A673 (cell line): ENCODE results near the gene PGRMC1. TPM values are rescaled to one million over a fixed set of nuclear protein-coding genes. Genes with fewer than 3 reads are reported as not detected.

Experiments
- BruUV-seq: library from RNA; stranded (reverse); fragments of 400-500 nt; replicated peaks from 2 replicates; lab custom pipeline; 2021; lab: Mats Ljungman, UMichigan
- CTCF ChIA-PET: fragments of 300-600 bp; sonication (Branson Sonifier 250); formaldehyde crosslinking; loops from one replicate; lab custom pipeline; 2022; ENCODE audit warnings: antibody characterized with exemption; lab: Charles Lee
- POLR2A ChIA-PET: fragments of 300-600 bp; sonication (Branson Sonifier 250); formaldehyde crosslinking; loops from one replicate; lab custom pipeline; 2022; ENCODE audit warnings: antibody characterized with exemption; ENCODE audit not compliant: low non-redundant PET; lab: Charles Lee
- DNase-seq: peaks from one replicate; pipeline ENCODE4 v3.0.0-alpha.2; 2015; ENCODE audit warnings: low spot score
- H3K27ac ChIP-seq: fragments of 200-600 bp; sonication (generic); 2 replicates; pipeline ENCODE4 v1.5.1; 2016; ENCODE audit warnings: mixed run types, low read depth, mild to moderate bottlenecking, mixed read lengths, antibody characterized with exemption, low read length; ENCODE audit not compliant: poor library complexity, severe bottlenecking
- H3K27me3 ChIP-seq: fragments of 200-600 bp; sonication (generic); replicated peaks from 2 replicates; pipeline ENCODE4 v1.6.1; 2017; ENCODE audit warnings: mixed run types, low read depth, mild to moderate bottlenecking, mixed read lengths, antibody characterized with exemption, low read length; ENCODE audit not compliant: insufficient read depth, poor library complexity
- H3K36me3 ChIP-seq: fragments of 200-600 bp; sonication (generic); 2 replicates; pipeline ENCODE4 v1.6.1; 2016; ENCODE audit warnings: mixed run types, mild to moderate bottlenecking, mixed read lengths, antibody characterized with exemption, low read length; ENCODE audit not compliant: insufficient read depth, poor library complexity, severe bottlenecking
- H3K4me1 ChIP-seq: fragments of 200-600 bp; sonication (generic); 2 replicates; pipeline ENCODE4 v1.6.1; 2017; ENCODE audit warnings: mixed run types, mild to moderate bottlenecking, mixed read lengths, antibody characterized with exemption, low read length; ENCODE audit not compliant: insufficient read depth, poor library complexity, severe bottlenecking
- H3K4me3 ChIP-seq: fragments of 200-600 bp; sonication (generic); 2 replicates; pipeline ENCODE4 v1.5.1; 2016; ENCODE audit warnings: low read depth, mixed run types, mild to moderate bottlenecking, mixed read lengths, low read length; ENCODE audit not compliant: poor library complexity, severe bottlenecking
- H3K9me3 ChIP-seq: fragments of 200-600 bp; sonication (generic); 2 replicates; pipeline ENCODE4 v1.6.1; 2016; ENCODE audit warnings: mixed run types, low read depth, mild to moderate bottlenecking, mixed read lengths, antibody characterized with exemption, low read length; ENCODE audit not compliant: poor library complexity, severe bottlenecking
- CTCF ChIP-seq: fragments of 300-800, 200-600 bp; sonication (generic); conservative IDR thresholded peaks from 2 replicates; pipeline ENCODE4 v1.5.1; 2017; ENCODE audit warnings: low read depth, mild to moderate bottlenecking, antibody characterized with exemption, low read length, moderate library complexity, mixed read lengths
- EZH2 ChIP-seq: fragments of 200-600 bp; sonication (generic); IDR thresholded peaks from 2 replicates; pipeline ENCODE4 v1.6.1; 2017; ENCODE audit warnings: borderline replicate concordance, low read depth, mild to moderate bottlenecking, mixed read lengths, antibody characterized with exemption, low read length; ENCODE audit not compliant: poor library complexity, severe bottlenecking
- intact Hi-C: fragments of 100-400 bp; cut with micrococcal nuclease; formaldehyde crosslinking; loops from one replicate; pipeline ENCODE4 v1.10.0; 2022; ENCODE audit not compliant: unreplicated experiment
- total RNA-seq: library from RNA; stranded (reverse); gene quantifications from 2 replicates; pipeline ENCODE4 v1.2.3, GENCODE V29; 2021

PGRMC1 gene
- total RNA-seq, 1 experiment from 2014 or later, result 133 TPM

GRCh38 chrX:119211649-119212014, 24.5 kb upstream of the PGRMC1 start:
- Histone ChIP-seq H3K27ac (no peak overlapping the region), H3K4me1 (no peaks in the 10 kb centered on the region), H3K9me3 (no peaks in the 10 kb centered on the region), H3K27me3 (peaks cover 12% of the 10 kb centered on the region), H3K4me3 (no peak overlapping the region), H3K36me3 (no peaks in the 10 kb centered on the region)
- CTCF ChIA-PET, result no interaction called here
- BruUV-seq, result no TSS peak
- intact Hi-C loops, result loop anchor here (10.0 kb wide), 2 partner anchors 67 to 197 kb away; no protein-coding TSS in a partner anchor
- no peak for DNase-seq
- POLR2A ChIA-PET, result no interaction called here
- no peak for TF ChIP-seq EZH2
- no peak for TF ChIP-seq CTCF

DNA sequence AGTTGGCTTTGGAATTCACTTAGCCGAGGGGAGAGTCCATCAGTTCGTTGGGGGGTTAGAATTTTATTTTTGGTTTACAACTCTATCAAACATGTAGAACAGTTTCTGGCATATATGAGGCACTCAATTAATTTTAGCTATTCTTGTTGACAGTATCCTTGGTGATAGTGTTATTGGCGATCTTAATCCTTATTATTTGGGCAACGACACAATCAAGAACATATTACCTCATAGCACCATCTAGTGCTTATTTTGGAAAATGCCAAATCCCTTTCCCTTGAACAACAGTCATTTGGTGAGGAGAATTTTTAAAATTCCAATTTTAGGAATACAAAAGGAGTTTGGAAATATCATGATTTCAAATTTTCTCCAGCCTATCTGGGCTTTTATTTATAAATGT, 17.9 kb upstream of the PGRMC1 start:
- intact Hi-C loops, result loop anchor here (2.0 to 10.0 kb wide), 4 partner anchors 73 to 371 kb away; no protein-coding TSS in a partner anchor
- CTCF ChIA-PET, result interaction anchor here (1.0 kb wide), 1 partner anchor 99 kb away, joined by 3 read pairs; no protein-coding TSS in a partner anchor
- POLR2A ChIA-PET, result no interaction called here
- Histone ChIP-seq H3K4me1 (no peaks in the 10 kb centered on the region), H3K27me3 (peaks cover 5% of the 10 kb centered on the region), H3K27ac (no peak overlapping the region), H3K36me3 (no peaks in the 10 kb centered on the region), H3K4me3 (no peak overlapping the region), H3K9me3 (no peaks in the 10 kb centered on the region)
- TF ChIP-seq CTCF (peak; percentile 65; the same call in 1 of the 2 replicates), EZH2 (no peak)
- no TSS peak for BruUV-seq
- DNase-seq, result peak; percentile 31

GRCh38 chrX:119222932-119223331, 13.2 kb upstream of the PGRMC1 start:
- Histone ChIP-seq H3K27me3 (no peaks in the 10 kb centered on the region), H3K27ac (no peak overlapping the region), H3K9me3 (no peaks in the 10 kb centered on the region), H3K4me3 (no peak overlapping the region), H3K36me3 (no peaks in the 10 kb centered on the region), H3K4me1 (no peaks in the 10 kb centered on the region)
- TF ChIP-seq CTCF (no peak), EZH2 (no peak)
- DNase-seq, result no peak
- no TSS peak for BruUV-seq
- POLR2A ChIA-PET, result no interaction called here
- CTCF ChIA-PET, result no interaction called here
- intact Hi-C loops, result no loop called here
